GM06990 (cell line): ENCODE measurements around the gene NYAP2.

Experiments
- DNase-seq: peaks from one replicate; pipeline ENCODE4 v3.0.0-alpha.2; 2011; ENCODE audit not compliant: insufficient read length; ENCODE audit errors: extremely low read depth
- H3K27me3 ChIP-seq: replicated peaks from 2 replicates; pipeline ENCODE4 v1.6.0; 2011; ENCODE audit warnings: low read length; ENCODE audit not compliant: control insufficient read depth, insufficient read depth
- H3K36me3 ChIP-seq: 2 replicates; pipeline ENCODE4 v1.5.1; 2011; ENCODE audit warnings: low read length; ENCODE audit not compliant: control insufficient read depth, insufficient read depth
- H3K4me3 ChIP-seq: replicated peaks from 2 replicates; pipeline ENCODE4 v1.5.1; 2011; ENCODE audit warnings: low read depth, mild to moderate bottlenecking, control low read depth, low read length
- TF ChIP-seq, protein P1 (sequence below): IDR thresholded peaks from 2 replicates; pipeline ENCODE4 v1.5.1; 2011; ENCODE audit warnings: low read length, control low read depth, mild to moderate bottlenecking, inconsistent platforms; ENCODE audit not compliant: insufficient read depth, poor library complexity, severe bottlenecking

The NYAP2 gene

DNA sequence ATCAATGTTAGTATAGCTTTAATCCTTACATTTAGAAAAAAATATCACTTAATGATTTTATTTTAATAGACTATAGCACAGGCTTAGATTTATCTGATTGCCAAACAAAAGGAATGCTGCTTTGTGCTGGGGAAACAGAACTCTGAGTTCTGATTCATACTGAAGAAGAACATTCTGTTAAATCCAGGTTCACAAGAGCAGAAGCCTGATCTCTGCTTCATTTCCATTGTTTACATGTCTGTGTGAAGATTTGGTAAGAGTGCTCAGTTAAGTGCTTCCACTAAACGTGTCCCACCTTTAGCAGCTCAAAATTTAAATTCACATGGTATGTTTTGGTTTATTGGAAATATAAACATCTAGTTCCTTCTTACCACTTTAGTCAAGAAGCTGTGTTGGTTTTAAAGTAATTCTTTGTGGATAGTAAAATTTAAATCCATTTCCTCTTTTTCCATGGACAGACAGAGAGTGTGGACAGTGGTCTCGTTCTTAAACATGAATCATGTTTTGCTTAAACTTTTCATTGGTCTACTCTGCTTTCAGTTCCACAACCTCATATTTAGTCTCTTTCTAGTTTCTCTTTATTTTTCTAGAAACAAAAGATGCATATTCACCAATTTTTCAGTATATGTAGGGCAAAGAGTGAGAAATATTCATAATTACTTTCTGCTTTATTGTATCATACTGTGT is 59.1 kb downstream of the NYAP2 start:
- no peaks in the 10 kb centered on the region for H3K27me3 ChIP-seq
- DNase-seq, result no peak
- no peak overlapping the region for H3K4me3 ChIP-seq
- H3K36me3 ChIP-seq, result no peaks in the 10 kb centered on the region
- TF ChIP-seq, protein P1, sequence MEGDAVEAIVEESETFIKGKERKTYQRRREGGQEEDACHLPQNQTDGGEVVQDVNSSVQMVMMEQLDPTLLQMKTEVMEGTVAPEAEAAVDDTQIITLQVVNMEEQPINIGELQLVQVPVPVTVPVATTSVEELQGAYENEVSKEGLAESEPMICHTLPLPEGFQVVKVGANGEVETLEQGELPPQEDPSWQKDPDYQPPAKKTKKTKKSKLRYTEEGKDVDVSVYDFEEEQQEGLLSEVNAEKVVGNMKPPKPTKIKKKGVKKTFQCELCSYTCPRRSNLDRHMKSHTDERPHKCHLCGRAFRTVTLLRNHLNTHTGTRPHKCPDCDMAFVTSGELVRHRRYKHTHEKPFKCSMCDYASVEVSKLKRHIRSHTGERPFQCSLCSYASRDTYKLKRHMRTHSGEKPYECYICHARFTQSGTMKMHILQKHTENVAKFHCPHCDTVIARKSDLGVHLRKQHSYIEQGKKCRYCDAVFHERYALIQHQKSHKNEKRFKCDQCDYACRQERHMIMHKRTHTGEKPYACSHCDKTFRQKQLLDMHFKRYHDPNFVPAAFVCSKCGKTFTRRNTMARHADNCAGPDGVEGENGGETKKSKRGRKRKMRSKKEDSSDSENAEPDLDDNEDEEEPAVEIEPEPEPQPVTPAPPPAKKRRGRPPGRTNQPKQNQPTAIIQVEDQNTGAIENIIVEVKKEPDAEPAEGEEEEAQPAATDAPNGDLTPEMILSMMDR, result no peak

DNA sequence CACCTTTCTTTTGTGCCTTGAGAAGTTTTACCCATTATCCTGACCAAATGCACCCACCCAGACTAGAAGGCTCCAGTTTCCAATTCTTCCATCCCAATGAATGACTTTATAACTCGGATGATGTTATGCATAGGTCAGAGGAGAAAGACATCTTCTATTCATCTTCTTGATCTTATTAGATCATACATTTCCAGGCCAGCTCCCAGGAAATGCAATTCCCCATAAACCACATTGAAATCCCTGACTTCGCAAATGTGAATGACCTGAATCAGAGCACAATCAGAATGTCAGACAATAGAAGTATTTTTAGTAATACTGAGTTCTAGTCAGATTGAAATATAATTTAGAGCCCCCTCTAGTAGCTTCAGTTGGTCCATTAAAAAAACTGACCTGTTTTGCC is 62.9 kb downstream of the NYAP2 start:
- Histone ChIP-seq H3K4me3 (no peak overlapping the region), H3K36me3 (no peaks in the 10 kb centered on the region), H3K27me3 (no peaks in the 10 kb centered on the region)
- DNase-seq, result no peak
- TF ChIP-seq, protein P1, result no peak

DNA sequence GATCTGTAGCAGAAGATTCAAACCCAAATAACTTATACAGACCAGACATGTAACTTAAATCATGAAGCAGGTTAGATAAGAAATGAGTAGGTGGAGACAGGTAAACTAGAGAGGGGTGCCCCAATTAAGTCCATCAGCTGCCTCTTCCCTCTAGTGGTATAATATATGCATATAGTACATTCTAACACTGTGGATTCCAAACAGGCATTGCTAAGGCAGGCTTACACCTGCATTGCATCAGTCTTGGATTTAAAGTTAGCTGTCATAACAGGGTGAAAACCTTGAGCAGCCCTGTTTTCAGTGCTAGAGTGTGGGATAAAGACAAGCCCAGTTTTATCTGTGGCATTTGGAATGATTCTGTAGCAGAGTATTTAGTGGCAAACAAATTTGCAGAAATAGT is 63.4 kb downstream of the NYAP2 start:
- DNase-seq, result no peak
- no peaks in the 10 kb centered on the region for H3K36me3 ChIP-seq
- H3K4me3 ChIP-seq, result no peak overlapping the region
- no peaks in the 10 kb centered on the region for H3K27me3 ChIP-seq
- TF ChIP-seq, protein P1, result no peak

DNA sequence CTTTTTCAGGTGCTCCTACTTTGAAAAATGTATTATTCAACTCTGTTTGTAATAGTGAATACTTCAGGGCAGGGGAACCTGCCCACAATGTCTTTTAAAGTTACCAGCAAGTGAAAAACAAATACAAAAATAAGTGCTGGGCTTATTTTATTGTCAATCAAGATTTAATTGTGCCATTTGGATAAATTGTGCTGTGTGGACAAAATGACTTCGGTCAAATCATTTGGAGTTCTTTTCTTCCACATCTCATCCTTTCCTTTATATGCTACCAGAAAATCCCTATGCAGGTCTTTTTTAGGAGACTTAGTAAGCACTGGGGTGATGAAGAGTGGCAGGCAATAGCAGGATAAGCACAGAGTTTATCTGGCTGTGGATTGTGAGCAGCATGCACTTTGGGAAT is 63.9 kb downstream of the NYAP2 start:
- H3K36me3 ChIP-seq, result no peaks in the 10 kb centered on the region
- TF ChIP-seq, protein P1, result no peak

DNA sequence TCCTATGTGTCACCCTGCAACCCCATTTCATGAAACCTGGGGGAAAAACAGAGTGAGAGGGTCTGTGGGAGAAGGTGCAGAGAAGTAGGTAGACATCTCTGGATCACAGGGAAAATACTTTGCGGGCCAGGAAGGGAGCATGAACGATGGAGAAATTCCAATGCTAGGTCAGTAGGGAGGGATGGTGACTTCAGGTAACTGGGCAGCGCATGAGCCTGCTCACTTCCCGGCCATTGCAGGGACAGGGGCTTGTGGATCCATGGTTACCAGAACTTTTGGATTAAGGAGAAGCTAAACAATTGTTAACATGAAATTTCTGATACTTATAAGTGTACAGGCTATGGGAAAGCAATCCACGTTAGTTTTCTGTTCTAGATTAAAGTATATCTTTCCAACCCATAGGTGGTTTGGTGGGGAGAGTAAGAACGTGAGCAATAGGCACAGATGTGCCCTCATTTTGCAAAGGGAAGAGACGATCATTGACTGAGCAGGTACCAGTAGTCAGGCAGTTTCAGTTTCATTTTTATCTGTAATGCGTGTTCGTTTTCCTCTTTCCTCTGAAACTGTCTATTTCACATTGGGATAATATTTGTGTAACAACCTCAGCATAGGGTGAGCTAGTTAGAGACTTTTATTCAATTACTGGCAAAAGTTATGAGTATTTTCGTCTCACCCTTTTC is 65.0 kb downstream of the NYAP2 start:
- Histone ChIP-seq H3K36me3 (no peaks in the 10 kb centered on the region), H3K27me3 (no peaks in the 10 kb centered on the region), H3K4me3 (no peak overlapping the region)
- DNase-seq, result no peak
- TF ChIP-seq, protein P1, result no peak

More for the DNA sequence above, 63.9 kb downstream of the NYAP2 start:
- no peak overlapping the region for H3K4me3 ChIP-seq
- no peaks in the 10 kb centered on the region for H3K27me3 ChIP-seq
- no peak for DNase-seq

DNA sequence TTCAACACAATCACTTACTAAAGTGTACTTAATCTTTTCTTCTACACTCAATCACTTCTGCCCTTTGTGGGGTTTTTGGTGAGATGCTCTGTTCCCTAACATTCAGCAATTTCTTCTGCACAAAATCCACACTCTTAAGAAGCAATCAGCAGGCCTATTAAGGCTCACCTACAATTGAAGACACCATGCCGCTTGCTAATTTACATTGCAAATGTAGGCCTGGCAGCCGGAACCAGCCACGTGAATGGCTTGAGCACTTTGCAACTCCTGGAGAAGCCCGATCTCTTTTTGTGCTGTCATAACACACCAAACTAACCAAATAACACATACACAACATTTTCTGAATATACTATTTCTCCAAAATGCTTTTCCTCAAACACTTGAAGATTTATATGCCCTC is 66.3 kb downstream of the NYAP2 start:
- no peak overlapping the region for H3K4me3 ChIP-seq
- H3K27me3 ChIP-seq, result no peaks in the 10 kb centered on the region
- TF ChIP-seq, protein P1, result no peak
- no peaks in the 10 kb centered on the region for H3K36me3 ChIP-seq
- DNase-seq, result no peak
